ENCODE measurements around the gene ALG11.
"Not testable (repeated sequence)": the region's sequence is repeated elsewhere in the genome, so short reads cannot be mapped to it uniquely, and the experiment has no call there.

The ALG11 gene, protein sequence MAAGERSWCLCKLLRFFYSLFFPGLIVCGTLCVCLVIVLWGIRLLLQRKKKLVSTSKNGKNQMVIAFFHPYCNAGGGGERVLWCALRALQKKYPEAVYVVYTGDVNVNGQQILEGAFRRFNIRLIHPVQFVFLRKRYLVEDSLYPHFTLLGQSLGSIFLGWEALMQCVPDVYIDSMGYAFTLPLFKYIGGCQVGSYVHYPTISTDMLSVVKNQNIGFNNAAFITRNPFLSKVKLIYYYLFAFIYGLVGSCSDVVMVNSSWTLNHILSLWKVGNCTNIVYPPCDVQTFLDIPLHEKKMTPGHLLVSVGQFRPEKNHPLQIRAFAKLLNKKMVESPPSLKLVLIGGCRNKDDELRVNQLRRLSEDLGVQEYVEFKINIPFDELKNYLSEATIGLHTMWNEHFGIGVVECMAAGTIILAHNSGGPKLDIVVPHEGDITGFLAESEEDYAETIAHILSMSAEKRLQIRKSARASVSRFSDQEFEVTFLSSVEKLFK

GRCh38 chr13:52011632-52012511 lies at the start of gene ALG11:
Gene ALG11 (plus strand): TSS chr13:52012398. CDS start chr13:52012419, 21 bp downstream.
- peak; percentile 92 to 97 for DNase-seq

- DNase-seq: no peak
These were observed 46.0 kb upstream of the ALG11 start for GRCh38 chr13:51966186-51966585.

DNA sequence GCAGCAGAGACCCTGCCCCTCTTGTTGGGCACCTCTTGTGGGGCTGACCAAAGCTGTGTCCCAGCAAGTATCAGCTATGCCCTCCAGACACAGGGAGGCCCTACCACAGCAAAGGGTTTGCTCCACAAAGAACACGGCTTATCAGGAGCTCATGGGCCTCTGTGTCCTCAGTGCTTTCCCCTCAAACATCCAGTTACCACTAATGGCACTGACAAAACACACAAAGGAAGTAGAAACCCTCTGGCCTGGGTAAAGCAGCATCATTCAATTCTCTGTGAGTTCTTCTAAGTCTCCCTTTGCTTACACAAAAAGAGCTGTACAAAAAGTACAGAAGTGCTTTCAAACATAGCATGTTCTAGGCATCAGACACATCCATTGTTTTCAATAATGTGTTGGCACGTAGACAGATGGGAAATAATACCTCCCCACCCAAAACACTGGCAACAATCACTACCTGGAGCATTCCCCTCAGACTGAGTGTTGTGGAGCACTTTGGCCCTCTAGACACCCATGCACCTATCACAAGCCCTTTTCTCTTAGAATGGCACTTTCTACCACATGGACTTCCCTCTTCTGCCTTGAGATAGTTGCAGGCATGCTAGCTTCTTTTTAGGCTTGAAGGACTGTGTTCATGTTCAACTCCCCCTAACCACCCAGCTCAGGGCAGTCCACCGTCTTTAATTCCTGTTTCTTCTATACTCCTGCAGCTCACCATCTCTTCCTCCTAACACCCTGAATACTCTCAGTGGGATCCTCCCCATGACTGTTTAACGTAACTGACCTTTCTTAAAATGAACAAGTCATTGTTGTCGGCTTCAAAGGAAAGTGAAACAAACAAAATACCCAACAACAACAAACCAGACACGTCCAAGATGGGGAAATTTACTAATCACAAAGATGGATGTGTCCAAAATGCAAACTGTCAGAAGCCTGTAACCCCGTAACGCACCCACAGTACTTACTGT lies 44.4 kb upstream of the ALG11 start:
- DNase-seq: no peak

- no peak for DNase-seq
These were observed 41.8 kb upstream of the ALG11 start for GRCh38 chr13:51970349-51970748.

DNA sequence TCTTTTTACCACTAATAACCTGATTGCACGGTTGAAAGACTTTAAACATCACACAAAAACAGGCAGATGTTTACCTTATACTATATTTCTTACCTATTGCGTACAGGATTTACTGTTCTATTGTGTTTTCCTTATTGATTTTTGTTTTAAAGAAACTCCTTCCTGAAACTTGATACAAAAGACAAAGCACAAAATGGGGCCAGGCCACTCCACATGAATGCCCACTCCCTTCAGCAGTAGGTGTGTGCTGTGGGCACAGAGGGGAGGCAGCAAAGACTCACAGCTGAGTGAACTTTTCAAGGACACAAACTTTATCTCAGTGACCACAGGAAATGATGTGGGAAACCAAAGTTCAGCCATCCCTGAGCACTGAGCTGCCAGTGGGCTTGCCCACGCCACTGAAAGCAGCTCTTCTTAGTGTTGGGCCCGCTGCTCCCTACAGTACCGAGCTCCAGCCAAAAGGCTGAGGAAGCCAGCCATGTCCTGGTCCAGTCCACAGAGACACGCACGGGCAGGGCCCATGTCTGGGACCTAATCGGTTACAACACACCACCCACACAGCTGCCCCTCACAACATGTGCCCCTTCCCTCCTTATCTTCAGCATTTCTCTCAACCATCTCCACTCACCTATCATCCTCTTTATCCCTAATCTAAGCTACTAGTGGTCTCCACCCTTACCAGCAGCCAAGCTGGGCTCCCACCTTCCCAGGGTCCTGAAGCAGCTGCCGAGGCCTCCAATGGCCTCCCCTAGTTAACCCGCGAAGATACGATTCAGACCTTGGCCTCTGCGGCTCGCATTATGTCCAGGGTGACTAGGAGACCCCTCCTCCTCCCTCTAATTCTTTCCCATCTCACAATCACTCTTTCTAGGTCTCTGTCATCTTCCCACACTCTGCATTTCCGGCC lies 40.4 kb upstream of the ALG11 start:
- no peak for DNase-seq

GRCh38 chr13:51974482-51974881 lies 37.7 kb upstream of the ALG11 start:
- no peak for DNase-seq

GRCh38 chr13:51976423-51976822 lies 35.8 kb upstream of the ALG11 start:
- DNase-seq: no peak

GRCh38 chr13:51976890-51977289 lies 35.3 kb upstream of the ALG11 start:
- no peak for DNase-seq

- DNase-seq: no peak
These were observed 34.6 kb upstream of the ALG11 start for GRCh38 chr13:51977625-51978024.

DNA sequence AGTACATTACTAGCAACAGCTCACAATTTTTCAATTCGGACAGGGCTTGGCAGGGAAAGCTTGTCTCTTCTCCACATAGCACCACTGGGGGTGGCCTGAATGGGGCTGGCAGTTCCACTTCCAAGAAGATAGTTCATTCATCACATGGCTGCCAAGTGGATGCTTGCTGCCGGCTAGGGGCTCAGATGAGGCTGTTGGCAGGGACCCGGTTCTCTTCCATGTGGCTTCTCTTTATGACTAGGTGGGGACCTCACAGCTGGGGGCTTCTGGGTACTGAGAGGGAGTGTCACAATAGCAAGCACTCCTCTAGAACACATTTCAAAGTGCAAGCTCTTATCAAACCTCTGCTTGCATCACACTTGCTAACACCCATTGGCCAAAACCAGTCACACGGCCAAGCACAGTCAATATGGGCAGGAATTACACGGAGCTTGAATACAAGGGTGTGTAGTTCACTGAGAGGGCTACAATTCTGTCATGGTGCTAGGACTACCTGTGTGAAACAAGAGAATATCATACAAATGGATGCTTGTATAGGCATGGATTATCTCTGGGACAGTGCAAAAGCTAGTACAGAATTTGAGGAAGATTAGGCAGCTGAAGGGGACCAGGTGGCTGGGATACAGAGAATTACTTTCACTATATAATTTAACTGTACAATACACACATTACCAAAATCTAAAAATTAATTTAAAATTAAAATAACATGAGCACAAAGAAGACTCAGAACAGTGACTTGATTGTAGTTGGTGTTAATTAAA lies 33.2 kb upstream of the ALG11 start:
- DNase-seq: no peak

DNA sequence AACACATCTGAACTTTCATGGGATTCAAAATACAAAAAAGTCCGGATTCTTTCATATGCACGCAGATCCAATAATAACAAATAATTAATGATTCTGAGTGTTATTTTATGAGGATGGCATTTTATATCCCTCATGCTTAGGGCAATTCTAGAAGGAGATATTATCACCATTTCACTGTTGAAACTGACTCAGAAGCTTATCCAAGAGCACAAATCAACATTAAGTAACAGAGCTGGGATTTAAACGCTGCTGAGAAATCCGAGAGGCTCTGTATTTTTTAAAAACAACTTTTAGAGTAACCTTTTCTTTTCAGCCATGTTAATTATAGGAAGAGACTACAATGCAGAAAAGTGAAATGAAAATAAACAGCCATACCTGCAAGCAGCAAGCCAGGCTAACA lies 31.3 kb upstream of the ALG11 start:
- no peak for DNase-seq

- peak; percentile 4 to 48 for DNase-seq
These were observed 30.8 kb upstream of the ALG11 start for GRCh38 chr13:51981355-51981754.

DNA sequence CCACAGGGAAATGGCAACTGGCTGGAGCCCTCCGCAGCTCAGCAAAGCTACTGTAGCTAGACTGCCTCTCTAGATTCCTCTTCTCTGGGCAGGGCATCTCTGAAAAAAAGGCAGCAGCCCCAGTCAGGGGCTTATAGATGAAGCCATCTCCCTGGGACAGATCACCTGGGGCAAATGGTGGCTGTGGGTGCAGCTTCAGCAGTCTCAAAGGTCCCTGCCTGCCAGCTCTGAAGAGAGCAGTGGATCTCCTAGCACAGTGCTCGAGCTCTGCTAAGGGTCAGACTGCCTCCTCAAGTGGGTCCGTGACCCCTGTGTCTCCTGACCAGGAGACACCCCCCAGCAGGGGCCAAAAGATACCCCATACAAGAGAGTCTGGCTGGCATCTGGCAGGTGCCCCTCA lies 28.9 kb upstream of the ALG11 start:
- not testable (repeated sequence) for DNase-seq

GRCh38 chr13:51984904-51985303 lies 27.3 kb upstream of the ALG11 start:
- DNase-seq: not testable (repeated sequence)

DNA sequence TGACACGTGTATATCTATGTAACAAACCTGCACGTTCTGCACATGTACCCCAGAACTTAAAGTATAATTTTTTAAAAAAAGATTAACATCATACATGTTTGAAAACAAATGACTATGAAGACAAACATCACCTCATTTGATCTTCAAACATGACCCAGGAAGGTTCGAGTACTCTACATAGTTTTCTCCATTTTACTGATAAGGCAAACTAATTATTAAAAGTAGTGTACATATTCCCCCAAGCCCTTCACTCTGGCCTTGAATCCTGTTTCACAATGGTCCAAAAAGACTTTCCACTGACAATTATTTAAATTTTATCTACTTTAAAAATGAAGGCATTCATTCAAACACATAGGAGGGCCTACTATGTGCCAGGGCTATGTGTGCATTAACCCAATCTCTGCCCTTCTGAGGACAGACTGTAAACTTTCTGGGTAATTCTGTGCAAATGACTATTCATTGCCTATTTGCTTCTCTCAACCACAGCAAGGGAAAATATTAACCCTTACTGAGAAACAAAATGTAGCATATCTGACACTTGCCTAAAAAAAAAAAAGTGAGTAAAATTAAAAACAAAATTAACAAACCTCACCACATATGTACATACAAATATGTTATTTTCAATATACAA lies 23.1 kb upstream of the ALG11 start:
- no peak for DNase-seq

GRCh38 chr13:51993713-51994112 lies 18.5 kb upstream of the ALG11 start:
- DNase-seq: no peak

- no peak for DNase-seq
These were observed 16.3 kb upstream of the ALG11 start for GRCh38 chr13:51995677-51996551.

- DNase-seq: no peak
These were observed 15.6 kb upstream of the ALG11 start for GRCh38 chr13:51996641-51997040.

DNA sequence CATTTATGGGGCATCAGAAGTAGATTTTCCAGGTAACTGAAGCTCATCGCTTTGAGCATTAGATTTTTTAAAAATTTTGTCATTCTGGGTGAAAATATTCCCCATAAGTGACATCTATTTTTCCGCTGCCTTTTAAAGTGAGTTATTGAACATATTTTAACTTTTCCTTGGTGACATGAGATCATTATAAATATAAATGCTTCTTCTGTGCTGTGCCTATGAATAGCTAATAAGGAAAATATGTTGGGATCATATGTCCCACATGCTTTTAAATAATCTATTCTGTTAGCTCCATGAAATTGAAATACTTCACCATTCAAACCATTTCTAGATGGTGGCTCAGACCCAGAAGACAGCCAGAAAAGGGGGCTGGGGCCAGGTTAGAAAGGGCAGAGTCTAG lies 15.0 kb upstream of the ALG11 start:
- no peak for DNase-seq

Measured in SW 1271 (cell line).